Transverse colon (tissue), 4 donors: ENCODE results near the gene LRRC74A. TPM values are rescaled to one million over a fixed set of nuclear protein-coding genes. Genes with fewer than 3 reads are reported as not detected.

ENCODE experiments used
- DNase-seq: peaks from one replicate; pipeline ENCODE4 v3.0.0-alpha.2; 2019
- H3K27ac ChIP-seq, 4 donors: fragments of 200-600 bp; sonication (generic); 2 replicates each; pipeline ENCODE4 v1.5.1; 2016 to 2018; ENCODE audit warnings: inconsistent platforms in 4 of 4
- H3K27me3 ChIP-seq: fragments of 200-600 bp; sonication (generic); 2 replicates; pipeline ENCODE4 v1.5.1; 2017; ENCODE audit warnings: inconsistent platforms
- H3K36me3 ChIP-seq, 4 donors: fragments of 200-600 bp; sonication (generic); 2 replicates each; pipeline ENCODE4 v1.5.1; 2017 to 2019; ENCODE audit warnings: inconsistent platforms in 4 of 4
- H3K4me1 ChIP-seq, 4 donors: fragments of 200-600 bp; sonication (generic); 2 replicates each; pipeline ENCODE4 v1.5.1; 2017 to 2020; ENCODE audit warnings: inconsistent platforms in 4 of 4
- H3K4me3 ChIP-seq, 4 donors: fragments of 200-600 bp; sonication (generic); 1 replicate in 1 of 4; 2 replicates in 3 of 4; pipeline versions ENCODE4 v1.5.1 to v1.6.1; 2017 to 2019; ENCODE audit warnings: inconsistent platforms in 4 of 4
- H3K9me3 ChIP-seq, 2 donors: fragments of 200-600 bp; sonication (generic); 2 replicates each; pipeline ENCODE4 v1.5.1; 2017 to 2019; ENCODE audit warnings: inconsistent platforms in 2 of 2
- EP300 ChIP-seq: sonication (generic); formaldehyde crosslinking; IDR thresholded peaks from one replicate; pipeline ENCODE4 v1.6.1; 2017; ENCODE audit warnings: antibody characterized with exemption, low read depth
- POLR2A ChIP-seq: fragments of 450-650 bp; IDR thresholded peaks from one replicate; pipeline ENCODE4 v1.6.1; 2016; ENCODE audit warnings: antibody characterized with exemption, mild to moderate bottlenecking, moderate library complexity
- POLR2AphosphoS5 ChIP-seq, 3 donors: sonication (generic); formaldehyde crosslinking; IDR thresholded peaks; one replicate each; pipeline ENCODE4 v1.6.1; 2016; ENCODE audit warnings: antibody characterized with exemption in 3 of 3
- WGBS, 2 donors: methylation state at CpG; one replicate each; pipeline ENCODE4 v1.1.5; 2018; ENCODE audit warnings: low coverage in 1 of 2; 5-methylcytosine and 5-hydroxymethylcytosine counted together
- in situ Hi-C, 4 donors: fragments of 200-750 bp; cut with MboI; loops; one replicate each; pipeline versions ENCODE4 v1.15.0 to v1.15.1; 2017; ENCODE audit warnings: low sequenced_read_pairs in 3 of 4, low pct_ligation_motif_present in 1 of 4, low pct_unique_long_range_greater_than_20kb in 1 of 4
- intact Hi-C: fragments of 100-400 bp; cut with DNase I; formaldehyde crosslinking; loops from one replicate; pipeline ENCODE4 v1.15.1; 2023; ENCODE audit warnings: low total_unique reads
- total RNA-seq, 4 donors: library from RNA; depleted of rRNA; stranded (reverse); fragments of >200 nt; gene quantifications; one replicate each; pipeline ENCODE4 v1.1.0, GENCODE V29; 2016
- TF ChIP-seq, protein P1 (sequence below), 5 experiments: fragments of 200-600 bp in 3 of 5; fragments of 450-650 bp in 2 of 5; sonication (generic) in 3 of 5; IDR thresholded peaks; 1 replicate in 2 of 5; 2 replicates in 3 of 5; pipeline ENCODE4 v1.5.1; 2016 to 2017; ENCODE audit warnings: antibody characterized with exemption in 5 of 5, inconsistent platforms in 3 of 5, mild to moderate bottlenecking in 2 of 5, moderate library complexity in 1 of 5

Gene LRRC74A
- total RNA-seq, 4 donors from 2014 or later, result not detected

DNA sequence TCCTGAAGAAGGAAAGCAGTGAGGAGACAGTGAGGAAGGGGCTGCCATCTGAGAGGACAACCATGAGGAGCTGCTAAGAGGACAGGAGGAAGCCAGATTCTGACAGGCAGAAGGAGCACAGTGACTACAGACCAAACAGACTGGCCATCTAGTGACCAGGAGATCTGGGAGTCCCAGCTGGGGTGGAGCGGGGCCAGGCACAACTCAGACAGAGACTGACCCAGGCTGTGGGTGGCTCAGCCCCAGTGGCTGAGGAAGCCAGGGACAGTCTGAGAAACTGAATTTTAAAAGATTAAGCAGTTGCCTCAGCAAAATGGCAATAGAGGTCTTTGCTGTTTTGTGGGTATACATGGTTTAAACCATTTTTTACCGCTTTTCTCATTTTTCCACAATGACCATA, 28.9 kb downstream of the LRRC74A start:
- Histone ChIP-seq H3K36me3 (no peaks in the 10 kb centered on the region), H3K27ac (no peak overlapping the region), H3K27me3 (no peaks in the 10 kb centered on the region), H3K9me3 (no peaks in the 10 kb centered on the region), H3K4me1 (no peaks in the 10 kb centered on the region), H3K4me3 (no peak overlapping the region)
- DNase-seq, result no peak
- intact Hi-C loops, result no loop called here
- TF ChIP-seq, protein P1, sequence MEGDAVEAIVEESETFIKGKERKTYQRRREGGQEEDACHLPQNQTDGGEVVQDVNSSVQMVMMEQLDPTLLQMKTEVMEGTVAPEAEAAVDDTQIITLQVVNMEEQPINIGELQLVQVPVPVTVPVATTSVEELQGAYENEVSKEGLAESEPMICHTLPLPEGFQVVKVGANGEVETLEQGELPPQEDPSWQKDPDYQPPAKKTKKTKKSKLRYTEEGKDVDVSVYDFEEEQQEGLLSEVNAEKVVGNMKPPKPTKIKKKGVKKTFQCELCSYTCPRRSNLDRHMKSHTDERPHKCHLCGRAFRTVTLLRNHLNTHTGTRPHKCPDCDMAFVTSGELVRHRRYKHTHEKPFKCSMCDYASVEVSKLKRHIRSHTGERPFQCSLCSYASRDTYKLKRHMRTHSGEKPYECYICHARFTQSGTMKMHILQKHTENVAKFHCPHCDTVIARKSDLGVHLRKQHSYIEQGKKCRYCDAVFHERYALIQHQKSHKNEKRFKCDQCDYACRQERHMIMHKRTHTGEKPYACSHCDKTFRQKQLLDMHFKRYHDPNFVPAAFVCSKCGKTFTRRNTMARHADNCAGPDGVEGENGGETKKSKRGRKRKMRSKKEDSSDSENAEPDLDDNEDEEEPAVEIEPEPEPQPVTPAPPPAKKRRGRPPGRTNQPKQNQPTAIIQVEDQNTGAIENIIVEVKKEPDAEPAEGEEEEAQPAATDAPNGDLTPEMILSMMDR (IDR thresholded peaks at IDR 0.05), result no peak
- in situ Hi-C loops, result no loop called here
- 92 to 100% methylated on average over 1 to 2 of the region's 2 CpGs for WGBS, 2 donors

DNA sequence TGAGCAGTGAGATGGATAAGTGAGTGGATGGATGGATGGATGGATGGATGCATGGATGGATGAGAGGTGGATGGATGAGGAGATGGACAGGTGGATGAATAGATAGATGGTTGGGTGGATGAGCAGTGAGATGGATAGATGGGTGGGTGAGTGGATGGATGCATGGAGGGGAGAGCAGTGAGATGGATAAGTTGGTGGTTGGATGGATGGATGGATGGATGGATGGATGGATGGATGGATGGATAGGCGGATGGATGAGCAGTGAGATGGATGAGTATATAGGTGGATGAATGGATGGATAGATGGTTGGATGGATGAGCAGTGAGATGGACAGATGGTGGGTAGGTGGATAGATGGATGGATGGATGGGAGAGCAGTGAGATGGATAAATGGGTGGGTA, 30.6 kb downstream of the LRRC74A start:
- no peaks in the 10 kb centered on the region for H3K36me3 ChIP-seq
- in situ Hi-C loops (no loop called here), intact Hi-C loops (no loop called here)
- H3K9me3 ChIP-seq, result no peaks in the 10 kb centered on the region
- no peaks in the 10 kb centered on the region for H3K4me1 ChIP-seq
- no peak overlapping the region for H3K4me3 ChIP-seq
- TF ChIP-seq POLR2A, result no peak
- TF ChIP-seq EP300, result no peak
- TF ChIP-seq, protein P1 (IDR thresholded peaks at IDR 0.05), result no peak
- no peak for TF ChIP-seq POLR2AphosphoS5 (IDR thresholded peaks at IDR 0.05)
- 81 to 85% methylated on average over 1 of the region's 1 CpG for WGBS, 2 donors
- no peak overlapping the region for H3K27ac ChIP-seq
- no peak for DNase-seq
- H3K27me3 ChIP-seq, result no peaks in the 10 kb centered on the region

DNA sequence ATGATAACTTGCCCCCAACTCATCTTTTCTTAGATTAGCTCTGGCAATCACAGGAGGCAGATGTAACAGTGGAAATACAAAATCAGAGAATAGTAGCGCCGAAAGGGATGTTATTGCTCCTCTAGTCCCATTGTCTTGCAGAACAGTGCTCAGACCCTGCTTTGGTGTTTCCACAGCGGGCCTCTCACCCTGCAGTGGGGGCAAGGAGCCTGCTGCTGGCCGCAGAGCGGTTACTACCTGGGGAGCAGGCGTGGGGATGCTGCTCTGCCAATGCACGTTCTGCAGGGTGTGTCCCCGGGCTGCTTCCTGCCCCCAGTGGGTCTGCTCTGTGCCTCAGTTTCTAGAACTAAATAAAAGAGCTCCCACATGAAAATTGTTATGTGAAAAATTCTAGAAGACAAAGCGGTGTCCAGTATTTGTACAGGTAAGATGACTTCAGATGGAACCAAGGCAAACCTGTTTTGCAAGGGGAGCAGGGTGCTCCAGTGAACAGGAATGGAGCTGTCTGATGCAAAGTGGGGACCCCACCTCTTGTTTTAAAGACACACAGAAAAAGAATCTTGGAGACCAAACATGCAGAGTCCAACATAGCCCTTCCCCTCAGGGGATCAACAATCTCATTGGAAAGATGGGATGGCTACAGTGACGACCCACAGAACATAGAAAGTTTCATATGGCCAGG, 35.5 kb downstream of the LRRC74A start:
- WGBS, 2 donors, result 68 to 71% methylated on average over 1 to 10 of the region's 10 CpGs
- no peaks in the 10 kb centered on the region for H3K36me3 ChIP-seq
- intact Hi-C loops, result no loop called here

DNA sequence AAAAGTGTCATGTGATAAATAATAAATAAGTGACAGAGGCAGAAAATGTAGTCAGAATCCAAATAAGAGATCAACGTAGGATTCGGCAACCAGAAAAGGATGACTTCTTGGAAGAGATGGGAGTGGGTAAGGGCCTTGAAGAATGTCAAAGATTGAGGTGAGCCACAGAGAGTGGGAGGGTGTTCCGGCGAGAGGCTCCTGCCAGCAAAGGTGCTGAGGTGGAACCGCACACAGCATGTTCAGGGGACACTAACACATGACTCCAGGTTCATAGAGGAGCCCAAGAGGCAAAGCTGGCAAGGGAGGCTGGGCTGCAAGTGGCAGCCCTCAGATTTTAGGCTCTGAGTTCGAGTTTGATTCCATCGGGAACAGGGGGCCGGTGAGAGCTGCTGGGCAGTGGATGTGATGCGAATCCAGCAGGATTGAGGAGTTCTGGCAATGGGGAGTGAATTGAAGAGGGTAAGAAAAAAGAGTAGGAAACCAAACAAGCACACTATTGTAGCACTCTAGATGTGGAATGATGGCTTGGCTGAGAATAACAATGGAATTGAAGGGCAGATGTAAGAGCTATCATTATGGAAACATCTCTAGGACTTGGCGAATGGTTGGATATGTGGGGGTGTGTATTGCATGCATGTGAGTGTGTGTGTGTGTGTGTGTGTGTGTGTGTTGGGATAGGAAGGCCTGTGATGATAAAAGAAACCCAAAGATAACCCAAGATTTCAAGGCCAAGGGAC, 36.5 kb downstream of the LRRC74A start:
- Histone ChIP-seq H3K9me3 (no peaks in the 10 kb centered on the region), H3K4me1 (peaks cover 0 to under 1% (median 0%) of the 10 kb centered on the region in 4 donors), H3K4me3 (no peak overlapping the region), H3K27ac (no peak overlapping the region), H3K27me3 (no peaks in the 10 kb centered on the region), H3K36me3 (no peaks in the 10 kb centered on the region)
- DNase-seq, result no peak
- WGBS, 2 donors, result 78 to 89% methylated on average over 7 to 10 of the region's 10 CpGs
- intact Hi-C loops, result no loop called here
- no peak for TF ChIP-seq POLR2A
- TF ChIP-seq, protein P1 (IDR thresholded peaks at IDR 0.05), result no peak
- no peak for TF ChIP-seq POLR2AphosphoS5 (IDR thresholded peaks at IDR 0.05)
- TF ChIP-seq EP300, result no peak
- in situ Hi-C loops, result no loop called here

More for the DNA sequence above, 35.5 kb downstream of the LRRC74A start:
- no peaks in the 10 kb centered on the region for H3K4me1 ChIP-seq
- in situ Hi-C loops, result no loop called here
- no peak overlapping the region for H3K4me3 ChIP-seq
- no peak overlapping the region for H3K27ac ChIP-seq
- H3K9me3 ChIP-seq, result no peaks in the 10 kb centered on the region
- no peak for DNase-seq
- TF ChIP-seq, protein P1 (IDR thresholded peaks at IDR 0.05), result no peak
- no peaks in the 10 kb centered on the region for H3K27me3 ChIP-seq
